Right renal pelvis (tissue), 4 donors: Measurements from ENCODE around the gene USP47. TPM values are rescaled to one million over a fixed set of nuclear protein-coding genes. Genes with fewer than 3 reads are reported as not detected.

ENCODE experiments used
- DNase-seq, 4 donors: peaks; one replicate each; pipeline ENCODE4 v3.0.0-alpha.2; 2013; ENCODE audit warnings: low read depth in 4 of 4, low spot score in 3 of 4, missing footprints in 1 of 4
- polyA plus RNA-seq, 4 donors: library from polyadenylated mRNA; unstranded; fragments of 120-200 nt; gene quantifications; one replicate each; pipeline ENCODE4 v1.2.1, GENCODE V29; 2013; ENCODE audit not compliant: insufficient read length in 4 of 4

The USP47 gene
- polyA plus RNA-seq, 4 donors: 75.0 to 90.0 (median 84.8) TPM

- DNase-seq: no peak
Measured at GRCh38 chr11:11993839-11994238, 152.1 kb downstream of the USP47 start.

GRCh38 chr11:11995601-11996000 is 153.8 kb downstream of the USP47 start:
- no peak for DNase-seq

GRCh38 chr11:11996321-11997048 is 154.7 kb downstream of the USP47 start:
- DNase-seq: no peak

- no peak for DNase-seq
Measured at GRCh38 chr11:11997049-11997322, 155.2 kb downstream of the USP47 start.

- no peak for DNase-seq
Measured at GRCh38 chr11:11998091-11998781, 156.5 kb downstream of the USP47 start.

GRCh38 chr11:12001186-12001585 is 159.4 kb downstream of the USP47 start:
- DNase-seq: no peak

- DNase-seq: no peak
Measured at GRCh38 chr11:12003336-12003735, 161.6 kb downstream of the USP47 start.

GRCh38 chr11:12003815-12004214 is 162.0 kb downstream of the USP47 start:
- DNase-seq: no peak

- DNase-seq: no peak
Measured at GRCh38 chr11:12005061-12005460, 163.3 kb downstream of the USP47 start.

GRCh38 chr11:12005476-12005875 is 163.7 kb downstream of the USP47 start:
- DNase-seq: no peak

- no peak for DNase-seq
Measured at GRCh38 chr11:12006552-12007229, 164.9 kb downstream of the USP47 start.

GRCh38 chr11:12007230-12007593 is 165.4 kb downstream of the USP47 start:
- no peak for DNase-seq

- no peak for DNase-seq
Measured at GRCh38 chr11:12007769-12008737, 166.3 kb downstream of the USP47 start, which contains the start of gene DKK3. TSS of gene DKK3 (minus strand) at chr11:12008626. CDS start at chr11:12008582, 44 bp downstream.

Other genes with a start within 250 kb of the USP47 start
- 10 to 100 TPM; 26.9 to 29.0 (median 27.2) TPM for gene GALNT18, start 220.0 kb upstream of the USP47 start, polyA plus RNA-seq
- 10 to 100 TPM; 71.7 to 80.8 (median 75.5) TPM for gene DKK3, start 166.7 kb downstream of the USP47 start, polyA plus RNA-seq